Measurements from ENCODE around the gene LRRTM4.

LRRTM4 gene

DNA sequence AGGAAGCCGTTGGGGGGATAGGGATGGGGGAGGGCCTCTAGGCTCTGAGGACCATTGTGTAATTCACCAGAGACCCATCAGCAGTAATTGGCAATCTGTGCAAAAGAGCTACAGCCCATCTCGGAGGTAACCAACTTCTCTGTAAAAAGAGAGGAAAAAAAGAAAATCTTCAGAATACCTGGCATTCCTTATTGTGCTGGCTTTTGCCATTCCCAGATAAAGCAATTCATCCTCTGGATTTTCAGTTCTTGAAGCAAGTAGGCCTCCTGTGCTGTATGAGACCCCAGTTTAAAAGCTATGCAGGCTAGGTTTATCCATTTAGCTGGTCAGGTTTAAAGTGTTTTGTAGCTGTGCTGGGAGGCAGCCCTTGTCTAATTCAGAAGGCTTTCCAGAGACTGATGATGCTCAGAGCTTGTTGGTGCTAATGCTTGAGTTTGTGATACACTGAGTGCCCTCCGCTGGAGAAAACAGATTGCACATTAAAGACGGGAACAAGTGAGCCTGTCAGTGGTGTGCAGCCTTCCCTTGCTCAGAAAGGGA lies at the start of gene LRRTM4:
LRRTM4 (minus strand) TSS at position 446 of the 540 bp plus-strand sequence.
- ATAC-seq (replicated peaks; ENCODE audit: extremely low read depth, poor library complexity, severe bottlenecking): no peak
- H3K4me3 Mint-ChIP-seq: no peak within 1 kb of the TSS

DNA sequence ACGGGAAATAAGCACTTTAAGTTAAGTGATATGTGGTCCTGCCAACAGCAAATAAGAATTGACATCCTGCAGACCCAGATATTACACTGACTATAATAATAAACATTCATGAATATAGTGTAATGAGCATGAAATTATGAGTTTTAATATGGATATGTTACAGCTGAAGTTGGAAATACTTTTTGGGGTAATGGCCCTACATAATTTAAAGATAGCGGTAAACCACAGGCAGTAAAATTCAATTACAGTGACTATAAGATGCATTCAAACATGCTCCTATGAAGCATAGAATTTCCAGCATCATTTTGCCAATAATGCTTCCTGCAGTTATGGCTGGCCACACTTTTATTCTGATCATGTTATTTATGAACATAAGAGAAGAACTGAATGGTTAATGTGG lies 49.4 kb upstream of the LRRTM4 start:
- no peaks in the 10 kb centered on the region for H3K27me3 Mint-ChIP-seq
- H3K4me3 Mint-ChIP-seq: no peak overlapping the region
- DNase-seq (ENCODE audit: low spot score in 2 of 2) (no peak), ATAC-seq (replicated peaks; ENCODE audit: extremely low read depth, poor library complexity, severe bottlenecking) (no peak)
- no peaks in the 10 kb centered on the region for H3K4me1 Mint-ChIP-seq
- H3K27ac Mint-ChIP-seq (ENCODE audit: low read depth): no peak overlapping the region
- peaks cover 10% of the 10 kb centered on the region for H3K9me3 Mint-ChIP-seq
- H3K36me3 Mint-ChIP-seq (ENCODE audit: insufficient read depth): no peaks in the 10 kb centered on the region

More for the DNA sequence above, at the start of gene LRRTM4:
- no peaks in the 10 kb centered on the region for H3K27me3 Mint-ChIP-seq
- H3K27ac Mint-ChIP-seq (ENCODE audit: low read depth): no peak within 1 kb of the TSS
- no peak for DNase-seq (ENCODE audit: low spot score in 2 of 2)
- H3K9me3 Mint-ChIP-seq: peaks cover 25% of the 10 kb centered on the region
- no peaks in the 10 kb centered on the region for H3K4me1 Mint-ChIP-seq
- peaks cover 3% of the 10 kb centered on the region for H3K36me3 Mint-ChIP-seq (ENCODE audit: insufficient read depth)

DNA sequence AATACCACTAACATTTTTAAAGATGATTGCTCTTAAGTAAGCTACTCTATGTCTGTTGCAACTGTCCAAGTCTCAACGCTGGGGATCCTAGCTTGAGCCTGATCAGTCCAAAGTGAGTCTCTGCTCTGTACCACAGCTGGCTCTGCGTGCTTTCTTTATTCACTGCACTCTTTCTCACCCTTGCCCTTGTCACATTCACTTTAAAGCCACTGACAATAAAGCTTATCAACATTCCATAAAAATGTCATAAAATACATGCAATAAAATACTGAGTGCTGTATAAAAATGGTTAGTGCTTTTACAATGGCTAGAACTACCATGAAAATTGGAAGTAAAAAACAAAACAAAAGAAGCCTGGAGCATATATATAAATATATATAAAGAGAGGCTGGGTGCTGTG lies 45.5 kb upstream of the LRRTM4 start:
- H3K4me1 Mint-ChIP-seq: no peaks in the 10 kb centered on the region
- H3K27ac Mint-ChIP-seq (ENCODE audit: low read depth): no peak overlapping the region
- ATAC-seq (replicated peaks; ENCODE audit: extremely low read depth, poor library complexity, severe bottlenecking) (no peak), DNase-seq (ENCODE audit: low spot score in 2 of 2) (no peak)
- H3K9me3 Mint-ChIP-seq: peaks cover 16% of the 10 kb centered on the region
- no peaks in the 10 kb centered on the region for H3K27me3 Mint-ChIP-seq
- no peaks in the 10 kb centered on the region for H3K36me3 Mint-ChIP-seq (ENCODE audit: insufficient read depth)
- no peak overlapping the region for H3K4me3 Mint-ChIP-seq

DNA sequence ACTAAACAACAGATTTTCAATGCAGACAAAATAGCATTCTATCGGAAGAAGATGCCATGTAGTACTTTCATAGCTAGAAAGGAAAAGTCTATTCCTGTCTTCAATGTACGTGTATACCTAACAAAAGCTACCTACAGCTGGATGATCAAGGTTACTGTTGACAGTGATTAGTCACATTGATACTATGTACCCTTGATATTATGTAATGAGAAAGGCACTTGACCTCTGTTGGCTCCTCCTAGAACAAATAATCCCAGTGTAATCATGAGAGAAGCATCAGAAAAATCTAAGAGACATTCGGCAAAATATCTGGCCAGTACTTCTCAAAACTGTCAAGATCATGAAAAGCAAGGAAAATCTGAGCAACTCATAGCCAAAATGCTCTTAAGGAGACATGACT lies 44.4 kb upstream of the LRRTM4 start:
- DNase-seq (ENCODE audit: low spot score in 2 of 2): no peak
- no peak for ATAC-seq (replicated peaks; ENCODE audit: extremely low read depth, poor library complexity, severe bottlenecking)
- H3K4me1 Mint-ChIP-seq: no peaks in the 10 kb centered on the region

DNA sequence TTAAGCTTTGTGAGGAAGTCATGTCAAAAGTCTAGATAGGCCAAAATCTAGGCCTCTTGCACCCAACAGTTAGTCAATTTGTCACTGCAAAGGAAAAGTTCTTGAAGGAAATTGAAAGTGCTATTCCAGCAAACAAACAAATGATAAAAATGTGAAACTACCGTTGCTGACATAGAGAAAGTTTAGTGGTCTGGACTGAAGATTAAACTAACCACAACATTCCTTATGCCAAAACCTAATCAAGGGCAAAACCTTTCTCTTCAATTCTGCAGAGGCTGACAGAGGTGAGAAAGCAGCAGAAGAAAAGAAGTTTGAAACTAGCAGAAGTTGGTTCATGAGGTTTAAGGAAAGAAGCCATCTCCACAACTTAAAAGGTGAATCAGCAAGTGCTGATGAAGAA lies 44.0 kb upstream of the LRRTM4 start:
- Mint-ChIP-seq H3K9me3 (peaks cover 11% of the 10 kb centered on the region), H3K27ac (ENCODE audit: low read depth) (no peak overlapping the region), H3K27me3 (no peaks in the 10 kb centered on the region), H3K4me3 (no peak overlapping the region), H3K4me1 (no peaks in the 10 kb centered on the region), H3K36me3 (ENCODE audit: insufficient read depth) (no peaks in the 10 kb centered on the region)
- ATAC-seq (replicated peaks; ENCODE audit: extremely low read depth, poor library complexity, severe bottlenecking) (no peak), DNase-seq (ENCODE audit: low spot score in 2 of 2) (no peak)

More for the DNA sequence above, 44.4 kb upstream of the LRRTM4 start:
- H3K27ac Mint-ChIP-seq (ENCODE audit: low read depth): no peak overlapping the region
- no peak overlapping the region for H3K4me3 Mint-ChIP-seq
- no peaks in the 10 kb centered on the region for H3K36me3 Mint-ChIP-seq (ENCODE audit: insufficient read depth)
- H3K27me3 Mint-ChIP-seq: no peaks in the 10 kb centered on the region
- H3K9me3 Mint-ChIP-seq: peaks cover 11% of the 10 kb centered on the region

DNA sequence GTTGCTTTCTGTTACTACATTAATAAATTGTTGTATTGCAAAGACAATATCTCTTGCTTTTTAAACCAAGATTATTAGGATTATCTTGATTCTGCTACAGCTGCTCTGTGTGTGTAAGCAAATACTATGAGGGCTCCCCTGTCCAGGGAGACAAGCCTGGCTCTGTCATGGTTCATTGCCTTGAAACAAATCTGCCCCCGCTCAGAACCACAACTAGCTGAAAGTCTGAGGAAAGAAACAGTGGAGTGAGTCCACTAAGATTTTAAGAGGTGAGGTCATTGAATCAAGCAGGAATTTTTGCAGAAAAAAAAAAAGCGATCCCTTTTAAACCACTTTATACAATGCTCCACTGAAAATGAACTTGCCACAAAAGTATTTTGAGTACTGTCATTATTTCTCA lies 30.8 kb upstream of the LRRTM4 start:
- Mint-ChIP-seq H3K27me3 (no peaks in the 10 kb centered on the region), H3K9me3 (peaks cover 8% of the 10 kb centered on the region), H3K36me3 (ENCODE audit: insufficient read depth) (no peaks in the 10 kb centered on the region)

DNA sequence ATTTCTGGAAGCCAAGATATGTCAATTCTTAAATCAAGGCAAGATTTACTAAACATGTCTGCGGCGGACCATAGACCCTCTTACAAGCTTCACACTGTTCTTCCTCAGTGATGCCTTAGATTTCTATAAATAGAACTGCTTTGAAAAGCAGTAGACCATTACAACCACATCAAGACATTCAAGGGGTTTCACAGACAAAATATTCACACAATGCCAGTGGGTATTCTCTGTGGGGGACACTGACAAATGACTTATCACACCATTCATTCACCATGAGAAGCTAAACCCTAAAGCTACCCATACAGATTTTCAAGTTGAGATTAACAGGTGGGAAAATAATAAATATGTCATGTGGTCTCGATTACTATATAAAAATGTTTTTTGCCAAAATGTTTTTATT lies 15.9 kb upstream of the LRRTM4 start:
- Mint-ChIP-seq H3K9me3 (peaks cover 15% of the 10 kb centered on the region), H3K36me3 (ENCODE audit: insufficient read depth) (peaks cover under 1% of the 10 kb centered on the region), H3K4me1 (no peaks in the 10 kb centered on the region), H3K27ac (ENCODE audit: low read depth) (no peak overlapping the region), H3K27me3 (no peaks in the 10 kb centered on the region), H3K4me3 (no peak overlapping the region)
- ATAC-seq (replicated peaks; ENCODE audit: extremely low read depth, poor library complexity, severe bottlenecking): no peak
- no peak for DNase-seq (ENCODE audit: low spot score in 2 of 2)

More for the DNA sequence above, 30.8 kb upstream of the LRRTM4 start:
- no peak for DNase-seq (ENCODE audit: low spot score in 2 of 2)
- no peak overlapping the region for H3K27ac Mint-ChIP-seq (ENCODE audit: low read depth)
- no peaks in the 10 kb centered on the region for H3K4me1 Mint-ChIP-seq
- H3K4me3 Mint-ChIP-seq: no peak overlapping the region
- no peak for ATAC-seq (replicated peaks; ENCODE audit: extremely low read depth, poor library complexity, severe bottlenecking)

DNA sequence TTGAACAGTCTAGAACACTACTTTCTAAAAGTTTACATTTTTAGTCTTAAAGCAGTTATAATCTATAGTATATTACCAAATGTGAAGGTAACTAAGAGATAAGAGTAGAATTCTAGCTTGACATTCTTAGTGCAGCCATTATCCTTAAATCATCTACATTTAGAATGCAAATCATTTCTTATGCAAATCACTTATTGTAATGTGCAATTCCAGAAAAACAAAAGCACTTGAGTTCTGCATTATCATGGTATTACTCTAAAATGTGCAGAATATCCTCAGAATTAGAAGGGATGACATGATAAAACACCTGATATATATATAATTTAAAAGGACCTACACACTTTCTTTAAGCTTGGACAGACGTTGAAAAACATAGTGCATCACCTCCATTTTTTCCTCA lies 712 bp upstream of the LRRTM4 start:
- no peaks in the 10 kb centered on the region for H3K27me3 Mint-ChIP-seq
- no peaks in the 10 kb centered on the region for H3K4me1 Mint-ChIP-seq
- no peak overlapping the region for H3K27ac Mint-ChIP-seq (ENCODE audit: low read depth)
- peaks cover 3% of the 10 kb centered on the region for H3K36me3 Mint-ChIP-seq (ENCODE audit: insufficient read depth)
- no peak overlapping the region for H3K4me3 Mint-ChIP-seq
- H3K9me3 Mint-ChIP-seq: peaks cover 25% of the 10 kb centered on the region
- ATAC-seq (replicated peaks; ENCODE audit: extremely low read depth, poor library complexity, severe bottlenecking) (no peak), DNase-seq (ENCODE audit: low spot score in 2 of 2) (no peak)

DNA sequence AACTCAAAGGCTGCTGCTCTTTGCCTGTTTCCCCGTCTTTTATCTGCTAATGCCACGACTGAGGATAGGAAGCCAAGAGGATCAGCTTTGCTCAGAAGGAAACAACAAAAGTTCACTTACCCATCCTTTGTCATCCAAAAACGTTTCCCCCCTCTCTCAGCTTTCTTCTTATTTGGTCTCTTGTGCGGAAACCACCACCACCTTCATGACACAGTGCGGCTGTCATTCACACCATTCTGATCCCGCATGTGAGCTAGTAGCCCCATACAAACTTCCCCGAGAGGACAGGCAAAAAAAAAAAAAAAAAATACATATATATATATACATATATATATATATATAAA lies 656 bp downstream of the LRRTM4 start:
- Mint-ChIP-seq H3K36me3 (ENCODE audit: insufficient read depth) (peaks cover 3% of the 10 kb centered on the region), H3K4me3 (no peak overlapping the region)
- no peak for ATAC-seq (replicated peaks; ENCODE audit: extremely low read depth, poor library complexity, severe bottlenecking)

DNA sequence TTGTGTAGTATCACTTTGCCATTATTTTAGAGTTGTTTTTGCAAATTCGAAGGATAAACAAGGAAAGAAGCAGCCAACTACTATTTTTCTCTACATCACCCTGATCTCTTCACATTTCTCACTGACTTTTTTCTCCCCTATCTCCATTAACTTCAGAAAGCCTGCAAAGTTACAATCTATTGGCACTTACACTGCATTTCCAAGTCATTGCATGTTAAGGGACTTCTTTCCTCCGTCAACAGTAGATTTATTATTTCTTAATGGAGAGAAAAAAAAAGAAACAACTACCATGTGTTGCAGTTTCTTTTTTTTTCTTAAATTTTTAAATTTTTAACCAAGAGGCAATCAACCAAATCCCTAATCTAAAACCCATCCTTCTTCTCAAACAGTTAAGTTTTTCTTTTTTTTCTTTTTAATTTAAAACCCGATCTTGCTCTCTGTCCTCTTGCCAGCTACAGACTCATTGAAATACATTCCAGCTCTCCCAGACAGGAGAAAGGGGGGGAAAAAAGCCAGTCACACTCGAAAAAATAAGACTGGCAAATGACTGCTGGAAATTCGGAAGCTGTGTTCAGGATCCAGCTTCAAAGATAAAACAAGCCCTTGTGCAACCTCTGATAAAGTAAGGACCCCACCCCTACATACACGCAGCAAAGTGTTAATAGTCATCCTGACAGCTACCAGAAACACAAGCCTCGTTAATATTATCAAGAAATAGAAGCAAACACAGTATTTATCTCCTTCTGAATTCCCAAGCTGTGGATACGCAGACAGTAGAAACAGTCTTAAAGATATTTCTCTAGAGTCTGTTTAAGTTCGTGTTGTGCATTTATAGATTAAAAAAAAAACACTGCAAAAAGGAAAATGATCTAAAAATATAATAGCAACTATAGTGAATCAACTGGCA lies 1.3 kb downstream of the LRRTM4 start:
- no peak for ATAC-seq (replicated peaks; ENCODE audit: extremely low read depth, poor library complexity, severe bottlenecking)
- H3K4me1 Mint-ChIP-seq: no peaks in the 10 kb centered on the region
- H3K27me3 Mint-ChIP-seq: no peaks in the 10 kb centered on the region
- H3K9me3 Mint-ChIP-seq: peaks cover 25% of the 10 kb centered on the region
- no peak overlapping the region for H3K27ac Mint-ChIP-seq (ENCODE audit: low read depth)
- H3K36me3 Mint-ChIP-seq (ENCODE audit: insufficient read depth): peaks cover 3% of the 10 kb centered on the region
- no peak for DNase-seq (ENCODE audit: low spot score in 2 of 2)
- no peak overlapping the region for H3K4me3 Mint-ChIP-seq

More for the DNA sequence above, 656 bp downstream of the LRRTM4 start:
- Mint-ChIP-seq H3K9me3 (peaks cover 25% of the 10 kb centered on the region), H3K27ac (ENCODE audit: low read depth) (no peak overlapping the region), H3K27me3 (no peaks in the 10 kb centered on the region), H3K4me1 (no peaks in the 10 kb centered on the region)
- DNase-seq (ENCODE audit: low spot score in 2 of 2): no peak

DNA sequence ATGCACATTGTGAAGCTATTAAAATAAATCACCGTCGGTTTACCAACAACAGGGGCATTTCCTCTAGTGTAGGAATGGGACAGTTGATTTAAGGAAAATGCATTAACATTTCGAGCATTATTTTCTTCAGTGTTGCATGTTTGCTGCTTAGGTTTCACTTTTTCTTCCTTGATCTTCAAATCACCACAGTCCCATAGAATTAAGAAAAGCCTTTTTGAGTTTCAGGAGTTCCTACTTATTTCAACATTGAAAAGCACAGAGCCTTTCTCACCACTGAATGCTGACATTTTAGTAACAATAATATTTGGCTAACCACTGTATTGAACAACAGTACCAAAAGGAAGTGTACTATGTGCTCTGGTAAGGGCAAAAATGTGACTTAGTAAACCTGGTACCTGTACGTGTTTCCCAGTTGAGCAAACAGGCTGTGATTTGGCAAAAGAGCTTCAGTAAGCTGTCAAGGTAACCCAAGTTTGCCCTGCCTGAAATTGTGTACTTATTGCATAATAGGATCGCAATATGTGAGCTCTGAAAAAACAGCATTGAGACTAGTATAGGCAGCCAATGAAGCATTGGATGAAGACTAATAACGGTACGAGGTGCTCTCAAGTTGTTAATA lies 2.2 kb downstream of the LRRTM4 start:
- peaks cover 20% of the 10 kb centered on the region for H3K9me3 Mint-ChIP-seq
- no peak overlapping the region for H3K4me3 Mint-ChIP-seq
- H3K4me1 Mint-ChIP-seq: no peaks in the 10 kb centered on the region
- peaks cover 3% of the 10 kb centered on the region for H3K36me3 Mint-ChIP-seq (ENCODE audit: insufficient read depth)
- no peak for DNase-seq (ENCODE audit: low spot score in 2 of 2)
- ATAC-seq (replicated peaks; ENCODE audit: extremely low read depth, poor library complexity, severe bottlenecking): no peak
- no peak overlapping the region for H3K27ac Mint-ChIP-seq (ENCODE audit: low read depth)
- H3K27me3 Mint-ChIP-seq: no peaks in the 10 kb centered on the region

DNA sequence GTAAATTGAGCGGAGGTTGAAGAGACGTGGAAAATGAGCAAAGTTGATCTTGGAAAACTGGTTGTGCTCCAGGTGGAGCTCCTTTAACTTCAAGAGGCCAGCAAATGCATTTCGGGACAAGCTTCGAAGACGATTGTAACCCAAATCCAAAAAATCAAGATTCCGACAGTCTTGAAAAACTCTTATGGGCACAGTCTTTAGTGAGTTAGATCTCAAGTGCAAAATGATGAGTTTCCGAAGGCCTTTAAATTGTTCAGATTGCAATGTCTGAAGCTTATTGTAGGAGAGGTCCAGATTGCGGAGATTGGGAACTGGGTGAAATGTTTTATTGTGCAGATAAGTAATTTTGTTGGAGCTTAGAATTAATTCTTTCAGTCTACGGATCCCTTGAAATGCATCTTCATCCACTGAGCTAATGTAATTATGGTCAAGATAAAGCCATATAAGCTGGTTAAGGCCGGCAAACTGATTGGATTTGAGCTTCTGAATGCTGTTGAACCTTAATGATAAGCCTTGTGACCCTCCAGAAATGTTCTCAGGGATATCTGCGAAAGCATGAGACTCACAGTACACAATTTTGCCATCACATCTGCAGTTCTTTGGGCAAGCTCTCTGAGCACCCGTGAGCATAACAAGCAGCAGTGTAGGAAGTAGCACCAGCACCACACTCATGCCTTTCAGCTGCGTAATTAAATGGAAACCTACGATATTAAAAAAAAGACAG lies 2.9 kb downstream of the LRRTM4 start:
- Mint-ChIP-seq H3K27ac (ENCODE audit: low read depth) (no peak overlapping the region), H3K9me3 (peaks cover 14% of the 10 kb centered on the region), H3K4me3 (no peak overlapping the region), H3K36me3 (ENCODE audit: insufficient read depth) (peaks cover 3% of the 10 kb centered on the region), H3K27me3 (no peaks in the 10 kb centered on the region), H3K4me1 (no peaks in the 10 kb centered on the region)
- DNase-seq (ENCODE audit: low spot score in 2 of 2): no peak
- no peak for ATAC-seq (replicated peaks; ENCODE audit: extremely low read depth, poor library complexity, severe bottlenecking)
